Endodermal cell (in vitro differentiated cells): ENCODE results near the gene EVI2A. TPM values are rescaled to one million over a fixed set of nuclear protein-coding genes. Genes with fewer than 3 reads are reported as not detected.

Source experiments
- DNase-seq: peaks from one replicate; pipeline ENCODE4 v3.0.0-alpha.2; 2017
- H3K27ac ChIP-seq: 2 replicates; pipeline ENCODE4 v1.5.1; 2013; ENCODE audit warnings: mild to moderate bottlenecking, low read depth, low read length, moderate library complexity
- H3K27me3 ChIP-seq: 2 replicates; pipeline ENCODE4 v1.6.1; 2013; ENCODE audit warnings: mild to moderate bottlenecking, low read length, moderate library complexity; ENCODE audit not compliant: insufficient read depth, control insufficient read depth, poor library complexity, severe bottlenecking
- H3K36me3 ChIP-seq: 2 replicates; pipeline ENCODE4 v1.7.0; 2013; ENCODE audit warnings: mild to moderate bottlenecking, low read length, moderate library complexity; ENCODE audit not compliant: control insufficient read depth, insufficient read depth
- H3K4me1 ChIP-seq: one replicate; pipeline ENCODE4 v1.7.0; 2013; ENCODE audit warnings: low read length; ENCODE audit not compliant: control insufficient read depth, insufficient read depth
- H3K4me3 ChIP-seq: 2 replicates; pipeline ENCODE4 v1.5.1; 2013; ENCODE audit warnings: mild to moderate bottlenecking, low read length, moderate library complexity
- H3K9ac ChIP-seq: 2 replicates; pipeline ENCODE4 v1.6.1; 2013; ENCODE audit warnings: mild to moderate bottlenecking, low read length, moderate library complexity; ENCODE audit not compliant: poor library complexity, severe bottlenecking; ENCODE audit errors: extremely low read depth
- H3K9me3 ChIP-seq: 2 replicates; pipeline ENCODE4 v1.6.1; 2013; ENCODE audit warnings: mild to moderate bottlenecking, low read length, moderate library complexity; ENCODE audit not compliant: control insufficient read depth
- H3K27ac Mint-ChIP-seq: 2 replicates; pipeline ENCODE4 v1.8.0; 2020; ENCODE audit warnings: mixed read lengths
- H3K27me3 Mint-ChIP-seq: 2 replicates; pipeline ENCODE4 v1.8.0; 2021; ENCODE audit warnings: mild to moderate bottlenecking, mixed read lengths; ENCODE audit not compliant: insufficient read depth
- H3K36me3 Mint-ChIP-seq: 2 replicates; pipeline ENCODE4 v1.8.0; 2020; ENCODE audit warnings: low read depth, mixed read lengths
- H3K4me1 Mint-ChIP-seq: 2 replicates; pipeline ENCODE4 v1.8.0; 2020; ENCODE audit warnings: mixed read lengths
- H3K4me3 Mint-ChIP-seq: 2 replicates; pipeline ENCODE4 v1.8.0; 2020; ENCODE audit warnings: mild to moderate bottlenecking, moderate library complexity, mixed read lengths
- H3K9me3 Mint-ChIP-seq: 2 replicates; pipeline ENCODE4 v1.8.0; 2020; ENCODE audit warnings: mild to moderate bottlenecking, mixed read lengths
- CTCF ChIP-seq: fragments of 200-600 bp; sonication (generic); conservative IDR thresholded peaks from 2 replicates; pipeline ENCODE4 v1.5.0; 2021; ENCODE audit warnings: antibody characterized with exemption, mild to moderate bottlenecking
- WGBS, 2 experiments: methylation state at CpG; one replicate each; pipeline versions ENCODE4 v1.1.5 to v1.1.7; 2013; ENCODE audit warnings: missing lambda C conversion rate in 2 of 2, mixed read lengths in 1 of 2; ENCODE audit not compliant: insufficient coverage in 1 of 2, insufficient read length in 1 of 2; 5-methylcytosine and 5-hydroxymethylcytosine counted together
- total RNA-seq, 2 donors: library from RNA; stranded (reverse); fragmentation: NEBNext Ultra II Directional in 1 of 2; extraction: Animal tissue kit (Norgen Biotek cat#: 25700) in 1 of 2; gene quantifications; 2 replicates in 1 of 2; 3 replicates in 1 of 2; pipeline ENCODE4 v1.2.1, GENCODE V29; 2021

The EVI2A gene
- total RNA-seq, 2 donors from 2014 or later, result not detected

- no peak overlapping the region for H3K27ac Mint-ChIP-seq
- no peaks in the 10 kb centered on the region for H3K27me3 ChIP-seq
- peaks cover 14% of the 10 kb centered on the region for H3K36me3 Mint-ChIP-seq
Measured at GRCh38 chr17:31320791-31321190, 631 bp downstream of the EVI2A start.

GRCh38 chr17:31320241-31320640 is 1.2 kb downstream of the EVI2A start:
- no peaks in the 10 kb centered on the region for H3K9me3 Mint-ChIP-seq
- Histone ChIP-seq H3K36me3 (peaks cover 5% of the 10 kb centered on the region), H3K9ac (no peak overlapping the region), H3K4me1 (no peaks in the 10 kb centered on the region), H3K27me3 (no peaks in the 10 kb centered on the region), H3K4me3 (no peak overlapping the region), H3K27ac (no peak overlapping the region), H3K9me3 (no peaks in the 10 kb centered on the region)
- DNase-seq, result no peak
- H3K36me3 Mint-ChIP-seq, result peaks cover 12% of the 10 kb centered on the region
- peaks cover 3% of the 10 kb centered on the region for H3K4me1 Mint-ChIP-seq
- no peak for TF ChIP-seq CTCF
- H3K27ac Mint-ChIP-seq, result no peak overlapping the region
- H3K27me3 Mint-ChIP-seq, result no peaks in the 10 kb centered on the region
- H3K4me3 Mint-ChIP-seq, result no peak overlapping the region
- 80% methylated on average over 1 of the region's 2 CpGs; no CpG with 5 or more reads in 1 of the 2 experiments for WGBS, 2 experiments

More at GRCh38 chr17:31320791-31321190, 631 bp downstream of the EVI2A start:
- H3K27ac ChIP-seq, result no peak overlapping the region
- H3K4me1 ChIP-seq, result no peaks in the 10 kb centered on the region
- 89 to 100% methylated on average over 1 of the region's 1 CpG for WGBS, 2 experiments
- no peak overlapping the region for H3K4me3 ChIP-seq
- TF ChIP-seq CTCF, result no peak
- Mint-ChIP-seq H3K4me1 (peaks cover 3% of the 10 kb centered on the region), H3K4me3 (no peak overlapping the region), H3K9me3 (no peaks in the 10 kb centered on the region), H3K27me3 (no peaks in the 10 kb centered on the region)
- H3K9me3 ChIP-seq, result no peaks in the 10 kb centered on the region
- H3K36me3 ChIP-seq, result peaks cover 11% of the 10 kb centered on the region
- DNase-seq, result no peak
- H3K9ac ChIP-seq, result no peak overlapping the region

- Mint-ChIP-seq H3K4me1 (peaks cover 3% of the 10 kb centered on the region), H3K4me3 (no peak overlapping the region), H3K9me3 (no peaks in the 10 kb centered on the region), H3K36me3 (peaks cover 12% of the 10 kb centered on the region), H3K27ac (no peak overlapping the region), H3K27me3 (no peaks in the 10 kb centered on the region)
- Histone ChIP-seq H3K4me3 (no peak overlapping the region), H3K27me3 (no peaks in the 10 kb centered on the region), H3K27ac (no peak overlapping the region), H3K4me1 (no peaks in the 10 kb centered on the region), H3K9ac (no peak overlapping the region), H3K9me3 (no peaks in the 10 kb centered on the region), H3K36me3 (peaks cover 5% of the 10 kb centered on the region)
- no peak for TF ChIP-seq CTCF
- 89% methylated on average over 3 to 4 of the region's 5 CpGs for WGBS, 2 experiments
- DNase-seq, result no peak
Measured at GRCh38 chr17:31318851-31319661, 2.4 kb downstream of the EVI2A start.
